Activated CD8-positive, alpha-beta memory T cell treated with anti-CD3 and anti-CD28 coated beads for 1 hour (primary cell): ENCODE measurements around the gene ACTL9.

ENCODE experiments used
- DNase-seq, 2 donors: peaks; one replicate each; pipeline ENCODE4 v3.0.0-alpha.2; 2020; ENCODE audit warnings: low read depth in 1 of 2; ENCODE audit errors: extremely low read depth in 1 of 2

ACTL9 gene

DNA sequence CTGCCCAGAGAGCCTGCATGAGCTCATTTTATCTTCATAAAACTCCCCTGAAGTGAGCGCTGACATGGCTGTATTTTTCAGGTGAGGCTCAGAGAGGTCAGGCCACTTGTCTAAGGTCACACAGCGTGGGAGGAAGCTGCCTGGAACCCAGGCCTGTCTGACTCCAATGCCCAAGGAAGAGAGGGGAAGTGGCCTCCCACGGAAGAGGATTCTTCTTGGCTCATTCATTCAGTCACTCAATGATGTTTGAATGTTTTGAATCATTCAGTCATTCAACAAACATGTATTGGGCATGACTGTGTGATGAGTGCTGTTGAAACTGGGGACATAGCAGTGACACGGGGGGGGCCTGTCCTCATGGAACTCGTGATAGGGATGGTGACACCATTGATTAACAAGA, 12.0 kb downstream of the ACTL9 start:
- no peak for DNase-seq

DNA sequence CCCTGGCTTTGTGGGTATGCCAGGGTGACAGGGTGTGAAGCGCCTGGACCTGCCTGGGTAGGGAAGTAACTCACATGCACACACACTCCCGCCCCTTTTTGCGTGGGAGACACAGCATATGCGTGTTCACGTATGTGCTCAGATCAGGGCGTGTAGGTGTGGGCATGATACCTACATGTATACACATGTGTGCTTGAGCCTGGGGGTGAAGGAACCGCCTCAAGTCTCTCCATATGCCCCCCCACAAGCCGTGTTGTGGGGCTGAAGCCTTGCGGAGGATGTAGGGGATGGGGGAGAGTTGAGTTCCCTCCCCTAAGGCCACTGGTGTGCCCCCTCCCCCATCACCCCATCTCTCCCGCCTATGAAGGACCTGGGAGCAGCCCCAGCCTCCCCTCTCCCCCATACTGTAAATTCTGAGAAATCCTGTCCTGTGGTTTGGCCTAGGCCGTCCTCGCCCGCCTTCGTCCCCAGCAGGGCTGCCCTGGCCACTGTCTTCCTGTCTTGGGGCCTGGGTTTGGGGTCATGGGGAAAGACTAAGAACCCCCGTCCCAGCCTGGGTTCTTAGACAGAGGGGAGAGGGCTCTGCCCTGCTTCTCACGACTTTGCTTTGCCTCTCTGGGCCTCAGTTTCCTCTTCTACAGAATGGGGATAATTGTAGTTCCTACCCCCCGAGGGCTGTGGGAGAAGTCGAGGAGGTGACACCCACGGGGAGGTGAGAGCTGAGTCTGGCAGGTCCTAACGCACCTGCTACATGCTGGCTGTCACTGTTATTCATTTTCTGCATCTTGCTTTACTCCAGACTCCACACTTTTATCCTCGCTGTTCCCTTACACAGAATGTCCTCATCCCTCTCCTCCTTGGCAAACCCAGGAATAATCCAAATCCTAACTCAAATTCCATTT, 14.3 kb downstream of the ACTL9 start:
- DNase-seq, result no peak

DNA sequence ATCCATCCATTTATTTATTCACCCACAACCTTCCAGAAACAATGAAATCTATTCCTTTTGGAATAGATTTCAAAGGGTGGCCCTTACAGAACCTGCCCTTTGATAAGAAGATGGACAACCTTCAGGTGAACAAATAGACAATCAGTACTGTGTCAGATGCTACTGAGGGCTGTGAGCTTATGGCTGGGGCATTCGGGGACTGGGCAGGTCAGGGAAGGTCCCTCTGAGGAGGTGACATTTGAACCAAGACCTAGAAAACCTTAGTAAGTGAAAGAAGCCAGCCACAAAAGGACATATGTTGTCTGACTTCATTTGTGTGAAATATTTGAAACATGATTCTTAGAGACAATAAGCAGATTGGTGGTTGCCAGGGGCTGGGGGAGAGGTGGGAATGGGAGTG, 15.7 kb downstream of the ACTL9 start:
- DNase-seq, result no peak

DNA sequence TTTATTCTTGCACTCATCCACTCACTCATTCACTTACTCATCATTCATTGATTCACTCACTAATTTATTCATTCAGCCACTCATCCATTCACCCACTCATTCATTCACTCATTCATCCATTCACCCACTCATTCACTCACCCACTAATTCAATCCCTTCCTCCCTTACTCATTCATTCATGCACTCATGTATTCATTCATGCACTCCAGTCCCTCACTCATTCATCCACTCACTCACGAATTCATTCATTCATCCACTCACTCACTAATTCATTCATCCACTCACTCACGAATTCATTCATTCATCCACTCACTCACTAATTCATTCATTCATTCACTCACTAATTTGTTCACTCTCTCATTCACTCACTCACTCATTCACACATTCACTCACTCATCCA, 16.1 kb downstream of the ACTL9 start:
- no peak for DNase-seq

DNA sequence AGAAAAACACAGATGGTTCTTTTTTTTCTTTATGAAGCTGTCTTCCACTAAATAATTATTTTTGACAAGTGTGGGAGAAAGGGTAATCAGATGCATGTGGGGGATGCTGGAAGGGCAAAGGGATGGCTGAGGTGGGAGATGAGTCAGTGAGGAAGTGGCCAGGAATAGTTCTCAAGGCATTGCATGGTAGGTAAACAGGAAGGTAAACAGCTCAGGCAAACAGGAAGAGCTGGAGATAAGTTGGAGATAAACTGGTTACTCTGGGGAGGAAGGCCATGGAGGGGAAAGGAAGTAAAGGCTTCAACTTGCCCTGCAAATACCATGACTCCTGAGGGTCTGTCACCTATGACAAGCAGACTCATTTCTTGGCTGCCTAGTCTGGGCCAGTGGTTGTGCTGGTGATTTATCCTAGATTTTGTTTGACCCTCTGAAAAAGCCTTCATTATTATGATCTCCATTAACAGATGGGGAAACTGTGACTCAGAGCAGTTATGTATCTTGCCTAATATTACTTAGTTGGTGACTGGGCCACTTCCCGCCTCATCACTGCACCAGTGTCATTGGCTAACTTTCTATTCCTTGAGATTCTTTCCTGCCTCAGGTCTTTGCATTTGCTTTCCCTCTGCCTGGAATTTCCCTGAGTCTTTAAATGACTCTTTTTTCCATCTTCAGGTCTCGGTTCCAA, 17.1 kb downstream of the ACTL9 start:
- no peak for DNase-seq

DNA sequence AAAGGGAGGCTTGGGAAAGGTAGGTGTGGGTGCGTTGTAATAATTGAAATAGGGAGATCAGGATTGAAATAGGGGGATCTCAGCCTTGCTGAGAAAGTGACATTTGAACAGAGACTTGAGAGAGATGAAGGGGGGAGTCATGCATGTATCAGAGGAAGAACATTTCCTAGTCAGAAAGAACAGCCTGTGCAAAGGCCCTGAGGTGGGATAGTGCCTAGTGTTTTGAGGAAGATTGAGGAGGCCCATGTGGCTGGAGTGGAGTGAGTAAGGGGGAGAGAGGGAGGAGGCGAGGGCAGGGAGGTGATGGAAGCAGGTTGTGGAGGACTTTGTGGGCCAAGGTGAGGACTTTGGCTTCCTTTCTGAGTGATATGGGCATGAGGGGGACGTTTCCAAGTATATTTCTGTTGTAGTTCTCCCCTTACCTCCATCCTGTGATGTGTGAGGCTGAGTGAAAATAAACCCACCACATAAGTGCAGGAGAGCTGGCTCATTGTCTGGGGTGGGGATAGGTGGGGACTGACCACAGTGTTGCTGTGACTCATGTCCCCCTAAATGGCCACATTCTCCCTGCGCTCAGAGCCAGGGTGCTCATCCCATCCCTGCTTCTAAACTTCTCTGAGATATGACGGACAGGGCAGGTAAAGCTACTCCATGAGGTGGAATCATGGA, 17.8 kb downstream of the ACTL9 start:
- DNase-seq, result no peak

DNA sequence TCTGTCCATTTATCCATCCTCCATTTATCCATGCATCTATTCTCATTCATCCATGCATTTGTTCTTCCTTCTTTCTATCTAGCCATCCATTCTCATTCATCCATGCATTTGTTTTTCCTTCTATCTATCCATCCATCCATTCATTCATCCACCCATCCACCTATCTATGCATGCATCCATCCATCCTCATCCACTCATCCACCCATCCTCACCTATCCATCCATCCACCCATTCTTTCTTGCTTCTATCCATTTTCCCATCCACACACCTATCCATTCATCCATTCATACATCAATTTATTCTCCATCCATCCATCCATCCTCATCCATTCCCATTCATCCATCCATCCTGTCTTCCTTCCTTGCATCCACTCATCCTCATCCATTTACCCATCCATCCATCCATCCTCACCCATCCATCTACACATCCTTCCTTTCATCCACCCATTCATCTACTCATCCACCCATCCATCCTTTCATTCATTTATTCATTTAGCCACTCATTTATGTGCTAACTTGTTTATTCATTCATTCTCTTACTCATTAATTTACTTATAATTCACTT, 20.3 kb downstream of the ACTL9 start:
- no peak for DNase-seq

DNA sequence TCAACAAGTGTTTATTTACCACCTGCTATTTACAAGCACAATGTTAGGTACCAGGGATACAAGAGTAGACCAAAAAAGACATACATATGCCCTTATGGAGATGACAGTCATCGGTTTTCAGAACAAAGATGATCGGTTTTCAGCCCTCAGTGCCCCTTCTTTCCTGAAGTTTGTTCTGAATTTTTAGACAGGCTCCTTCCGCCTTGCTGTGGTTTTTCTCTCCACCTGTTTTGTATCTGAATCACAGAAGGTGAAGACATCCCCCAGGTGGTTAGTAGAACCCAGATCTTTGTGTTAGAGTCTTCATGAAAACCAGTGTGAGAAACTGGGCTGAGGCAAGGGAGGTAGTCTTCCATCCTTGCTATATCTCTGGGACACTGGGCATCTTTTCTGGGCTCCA, 23.5 kb downstream of the ACTL9 start:
- no peak for DNase-seq

DNA sequence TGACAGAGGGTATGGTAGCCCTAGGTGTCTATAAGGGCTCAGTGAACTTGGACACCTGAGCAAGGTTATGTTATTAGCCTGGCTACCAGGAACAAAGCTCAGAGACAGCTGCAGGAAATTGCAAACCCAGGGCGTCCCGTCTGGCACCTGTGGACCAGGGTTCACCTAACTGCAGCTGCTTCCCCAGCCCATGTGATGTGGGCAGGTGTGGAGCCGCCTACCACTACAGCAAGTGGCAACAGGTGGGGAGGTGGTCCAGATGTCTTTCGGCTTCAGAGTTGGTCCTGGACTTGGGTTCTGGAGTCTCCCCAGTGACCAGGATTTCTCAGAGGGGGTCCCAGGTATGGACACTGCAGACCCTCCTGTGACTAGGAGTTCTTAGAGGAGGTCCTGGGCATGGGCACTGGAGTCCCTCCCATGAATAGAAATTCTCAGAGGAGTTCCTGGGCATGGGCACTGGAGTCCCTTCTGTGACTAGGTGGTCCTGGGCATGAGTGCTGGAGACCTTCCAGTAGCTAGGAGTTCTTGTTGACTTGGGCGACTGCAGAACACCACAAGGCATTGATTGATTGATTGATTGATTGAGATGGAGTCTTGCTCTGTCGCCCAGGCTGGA, 25.2 kb downstream of the ACTL9 start:
- no peak for DNase-seq

DNA sequence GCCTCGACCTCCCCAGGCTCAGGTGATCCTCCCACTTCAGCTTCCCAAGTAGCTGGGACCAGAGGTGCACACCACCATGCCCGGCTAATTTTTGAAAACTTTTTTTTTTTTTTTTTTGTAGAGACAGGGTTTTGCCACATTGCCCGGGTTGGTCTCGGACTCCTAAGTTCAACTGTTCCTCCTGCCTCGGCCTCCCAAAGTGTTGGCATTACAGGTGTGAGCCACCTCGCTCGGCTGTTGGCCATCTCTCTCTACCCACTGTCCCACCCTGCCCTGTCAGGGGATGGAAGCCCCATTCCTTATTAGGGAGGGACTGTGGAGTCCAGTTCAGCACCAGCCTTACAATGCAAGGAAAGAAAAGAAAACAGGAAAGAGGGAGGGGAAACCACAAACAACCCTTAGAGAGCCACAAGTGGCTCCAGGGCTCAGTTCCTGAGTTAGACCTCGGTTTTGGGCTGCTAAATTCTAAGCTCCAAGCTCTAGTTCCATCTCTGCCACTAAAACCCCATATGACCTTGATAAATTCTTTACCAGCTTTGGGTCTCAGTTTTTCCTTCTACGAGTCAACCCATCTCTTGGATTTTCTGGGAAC, 31.7 kb downstream of the ACTL9 start:
- no peak for DNase-seq

DNA sequence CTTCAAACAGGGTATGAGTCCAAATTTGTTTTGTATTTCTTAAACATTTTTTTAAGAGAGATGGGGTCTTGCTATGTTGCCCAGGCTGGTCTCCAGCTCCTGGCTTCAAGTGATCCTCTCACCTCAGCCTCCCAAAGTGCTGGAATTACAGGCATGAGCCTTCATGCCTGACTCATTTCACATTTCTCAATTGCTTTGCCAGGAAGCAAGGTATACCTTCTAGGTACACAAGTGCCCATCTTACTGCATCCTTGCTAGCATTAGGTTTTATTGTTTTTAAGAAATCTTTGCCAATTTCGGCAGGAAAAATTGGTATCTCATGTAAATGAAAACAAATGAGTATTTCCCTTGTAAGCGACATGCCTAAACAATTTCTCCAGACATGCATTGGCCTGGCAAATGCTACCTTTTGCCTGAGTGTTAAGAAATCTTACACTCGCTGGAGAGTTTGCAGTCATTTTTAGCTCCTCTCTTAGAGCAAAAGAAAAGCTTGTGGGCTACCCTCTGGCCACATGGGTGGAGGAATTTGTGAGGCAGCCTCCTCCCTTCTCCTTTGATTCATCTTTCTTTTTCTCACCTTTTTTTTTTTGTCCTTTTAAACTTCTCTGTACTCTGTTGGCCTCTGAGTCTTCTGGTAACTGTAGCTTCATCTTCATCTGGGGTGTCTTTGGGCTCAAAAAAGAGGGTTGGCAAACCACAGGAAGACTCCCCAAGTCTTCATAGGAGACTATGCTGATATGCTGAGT, 33.0 kb downstream of the ACTL9 start:
- DNase-seq, result no peak

DNA sequence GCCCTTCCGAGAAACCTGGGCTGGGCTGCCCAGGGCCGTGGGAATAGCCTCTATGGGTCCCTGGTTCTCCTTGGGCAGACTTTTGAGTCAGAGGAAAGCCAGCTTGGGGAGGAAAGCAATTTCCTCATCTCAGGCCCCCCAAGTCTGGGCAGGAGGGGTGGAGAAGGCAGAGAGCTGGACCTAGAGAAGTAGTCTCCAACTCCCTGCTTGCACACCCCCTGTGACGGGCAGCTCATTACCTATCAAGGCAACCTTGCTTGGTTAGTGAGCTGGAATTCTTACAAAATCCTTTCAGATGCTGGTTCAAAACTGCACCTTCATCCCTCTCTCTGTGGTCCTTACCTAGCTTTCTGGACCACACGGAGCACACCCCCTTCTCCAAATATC, 33.9 kb downstream of the ACTL9 start:
- DNase-seq, result no peak

DNA sequence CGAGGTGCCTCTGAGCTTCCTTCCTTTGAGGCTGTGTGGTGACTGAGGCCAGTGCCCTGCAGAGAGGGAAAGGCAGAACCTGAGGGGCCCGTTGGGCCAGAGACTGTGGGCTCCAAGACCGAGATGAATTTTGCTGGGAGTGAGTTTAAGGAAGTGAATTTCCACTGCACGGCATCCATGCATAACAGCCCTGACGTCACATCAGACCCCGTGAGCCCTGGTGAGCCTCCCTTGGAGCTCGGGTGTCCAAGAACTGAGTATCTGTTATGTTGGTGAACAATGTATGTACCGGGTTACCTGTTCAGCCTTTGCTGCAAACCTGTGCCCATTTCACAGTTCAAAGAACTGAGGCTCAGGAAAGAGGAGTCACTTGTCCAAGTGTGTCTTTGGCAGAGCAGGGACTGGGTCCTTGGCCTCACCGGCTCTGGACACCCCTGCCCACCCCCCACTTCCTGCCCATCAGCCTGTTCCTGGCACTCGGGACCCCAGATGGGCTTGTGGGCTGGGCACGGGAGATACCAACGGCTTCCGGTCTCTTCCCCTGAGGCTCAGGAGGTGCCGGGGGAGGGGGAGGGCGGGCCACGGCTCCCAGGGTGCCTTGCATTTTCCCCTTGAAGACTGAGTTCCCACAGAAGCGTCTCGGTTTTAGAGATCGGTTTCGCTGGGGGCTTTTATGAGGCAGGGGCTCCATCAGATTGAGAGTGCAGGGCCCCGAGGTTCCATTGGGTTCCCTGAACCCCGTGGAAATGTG, 34.5 kb downstream of the ACTL9 start:
- DNase-seq, result no peak

DNA sequence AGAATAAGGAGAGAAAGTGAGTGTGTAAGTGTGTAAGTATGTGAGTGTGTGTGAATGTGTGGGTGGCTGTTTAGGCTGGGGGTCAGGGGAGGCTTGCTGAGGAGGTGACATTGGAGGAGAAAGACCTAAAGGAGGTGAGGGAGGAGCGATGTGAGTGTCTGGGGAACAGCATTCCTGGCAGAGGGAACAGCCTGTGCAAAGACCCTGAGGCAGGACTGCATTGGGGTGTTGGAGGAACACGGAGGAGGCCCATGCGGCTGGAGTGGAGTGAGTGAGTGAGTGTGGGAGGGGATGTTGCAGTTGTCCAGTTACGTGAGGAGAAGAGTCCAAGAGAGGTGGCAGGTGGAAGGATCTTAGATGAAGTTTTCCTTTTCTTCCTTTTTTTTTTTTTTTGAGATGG, 36.3 kb downstream of the ACTL9 start:
- no peak for DNase-seq

DNA sequence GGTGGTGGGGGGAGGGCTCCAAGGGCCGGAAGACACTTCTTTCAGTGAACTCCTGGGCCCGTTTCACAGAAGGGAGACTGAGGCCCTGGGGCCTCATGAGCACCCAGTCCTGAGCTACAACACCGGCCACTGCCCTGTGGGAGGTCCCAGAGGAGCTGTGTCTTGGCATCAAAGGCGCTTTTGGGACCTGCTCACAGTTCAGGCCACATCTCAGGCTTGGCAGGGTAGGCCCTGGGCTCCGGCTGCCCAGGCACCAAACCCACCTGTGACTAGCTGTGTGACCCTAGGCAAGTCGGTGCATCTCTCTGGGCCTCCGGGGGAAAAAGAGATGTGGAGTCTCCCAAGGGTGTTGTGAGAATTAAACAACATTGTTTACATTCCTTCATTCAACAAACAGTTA, 38.7 kb downstream of the ACTL9 start:
- DNase-seq, result no peak

DNA sequence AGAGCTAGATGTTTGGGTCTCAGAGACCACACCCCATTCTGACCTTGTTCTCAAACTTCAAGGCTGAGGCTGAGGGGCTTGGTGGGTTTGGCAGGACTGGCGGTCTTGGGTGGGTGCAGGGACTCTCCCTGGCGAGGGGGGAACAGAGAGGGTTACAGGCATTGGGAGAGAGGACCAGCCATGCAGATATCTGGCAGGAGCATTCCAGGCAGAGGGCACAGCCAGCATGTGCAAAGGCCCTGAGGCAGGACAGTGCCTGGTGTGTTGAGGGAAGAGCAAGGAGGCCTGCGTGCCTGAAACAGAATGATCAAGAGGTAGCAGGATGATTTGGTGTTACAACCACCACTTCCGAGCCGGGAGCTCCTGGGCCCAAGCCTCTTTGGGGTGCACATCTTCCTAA, 40.7 kb downstream of the ACTL9 start:
- no peak for DNase-seq

DNA sequence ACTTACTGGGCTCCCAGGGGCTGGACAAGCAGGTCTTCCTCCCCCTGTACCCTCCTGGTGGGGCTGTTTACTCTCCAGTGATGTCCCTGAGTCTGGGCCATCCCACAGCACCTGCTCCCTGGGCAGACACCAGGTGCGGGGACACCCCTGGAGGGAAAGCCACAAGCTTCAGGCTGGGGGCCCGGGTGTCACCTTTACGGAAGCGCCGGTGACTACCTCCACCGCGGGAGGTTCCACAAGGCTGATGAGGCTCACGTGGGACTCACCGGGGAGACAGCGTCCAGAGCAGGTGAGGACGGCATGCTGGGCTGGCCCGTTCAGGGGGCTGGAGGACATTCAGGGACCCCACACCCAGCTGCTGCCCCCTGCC, 43.3 kb downstream of the ACTL9 start:
- peak in 1 of 2 donors; percentile 25 for DNase-seq

DNA sequence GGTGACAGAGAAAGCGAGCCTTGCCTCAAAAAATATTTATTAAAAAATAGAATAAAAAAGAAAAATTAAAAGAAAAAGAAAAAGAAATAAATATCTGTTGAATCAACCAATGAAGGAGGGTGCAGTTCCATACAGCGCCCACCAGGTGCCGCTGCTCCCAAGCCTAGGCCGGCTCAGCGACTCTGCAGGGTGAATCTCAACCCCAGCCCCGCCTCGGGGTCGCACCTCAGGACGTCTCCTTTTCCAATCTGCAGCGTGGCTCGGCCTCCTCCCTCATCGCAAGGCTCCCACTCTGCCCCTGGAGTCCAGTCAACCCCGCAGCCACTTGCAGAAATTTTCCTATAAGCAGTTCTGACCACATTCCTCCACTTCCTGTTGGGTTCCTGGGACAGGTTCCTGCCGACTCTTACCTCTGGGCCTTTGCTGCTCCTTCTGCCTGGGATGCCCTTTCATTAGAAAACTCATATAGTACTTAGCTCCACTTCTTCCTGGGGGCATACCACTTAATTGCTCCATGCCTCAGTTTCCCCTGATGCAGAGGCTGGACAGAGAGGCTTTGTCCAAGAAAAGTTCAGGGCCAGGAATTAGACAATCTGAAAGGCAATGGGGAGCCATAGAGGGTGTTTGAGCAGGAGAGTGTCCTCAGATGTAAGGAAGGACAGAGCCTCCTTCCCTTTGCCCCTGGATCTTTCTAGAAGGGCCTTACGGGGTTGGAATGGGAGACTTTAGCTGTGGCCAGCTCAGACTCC, 43.8 kb downstream of the ACTL9 start:
- peak; percentile 32 to 56 for DNase-seq

DNA sequence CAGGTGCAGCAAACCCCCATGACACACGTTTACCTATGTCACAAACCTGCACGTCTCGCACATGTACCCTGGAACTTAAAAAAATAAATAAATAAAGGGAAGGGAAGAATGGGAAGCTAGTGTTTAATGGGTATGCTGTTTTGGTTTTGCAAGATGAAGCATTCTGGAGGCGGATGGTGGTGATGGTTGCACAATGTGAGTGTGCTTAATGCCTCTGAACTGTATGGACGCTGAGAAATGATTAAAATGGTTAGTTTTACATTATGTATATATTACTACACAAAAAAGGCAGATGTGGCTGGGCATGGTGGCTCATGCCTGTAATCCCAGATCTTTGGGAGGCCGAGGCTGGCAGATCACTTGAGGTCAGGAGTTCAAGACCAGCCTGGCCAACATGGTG, 50.4 kb downstream of the ACTL9 start:
- DNase-seq, result no peak
